ENCODE measurements around the gene ABHD15.

Gene ABHD15

GRCh38 chr17:29569245-29569950 is 2.6 kb upstream of the ABHD15 start:
- no peak for FAIRE-seq
- DNase-seq (ENCODE audit: insufficient read length, low spot score), result no peak
- no peak for TF ChIP-seq CTCF (IDR thresholded peaks at IDR 0.05; ENCODE audit: insufficient read depth, missing control alignments)

GRCh38 chr17:29568331-29569244 is 1.8 kb upstream of the ABHD15 start, which contains the start of gene TP53I13:
Gene TP53I13, plus strand, starts transcription at chr17:29568701. Its CDS starts 58 bp downstream, at chr17:29568759.
- FAIRE-seq, result no peak
- peak; percentile 80 for DNase-seq (ENCODE audit: insufficient read length, low spot score)

GRCh38 chr17:29567554-29568330 is 905 bp upstream of the ABHD15 start:
- FAIRE-seq, result no peak
- TF ChIP-seq CTCF (IDR thresholded peaks at IDR 0.05; ENCODE audit: insufficient read depth, missing control alignments), result peak; percentile 18
- DNase-seq (ENCODE audit: insufficient read length, low spot score), result no peak

More at GRCh38 chr17:29568331-29569244, 1.8 kb upstream of the ABHD15 start, which contains the start of gene TP53I13:
- no peak for TF ChIP-seq CTCF (IDR thresholded peaks at IDR 0.05; ENCODE audit: insufficient read depth, missing control alignments)

- no peak for DNase-seq (ENCODE audit: insufficient read length, low spot score)
- no peak for FAIRE-seq
- no peak for TF ChIP-seq CTCF (IDR thresholded peaks at IDR 0.05; ENCODE audit: insufficient read depth, missing control alignments)
These were observed 392 bp upstream of the ABHD15 start for GRCh38 chr17:29567304-29567553.

- TF ChIP-seq CTCF (IDR thresholded peaks at IDR 0.05; ENCODE audit: insufficient read depth, missing control alignments), result peak; percentile 26
- no peak for DNase-seq (ENCODE audit: insufficient read length, low spot score)
- FAIRE-seq, result no peak
These were observed 979 bp downstream of the ABHD15 start for GRCh38 chr17:29565643-29566472.

- FAIRE-seq (no peak), DNase-seq (ENCODE audit: insufficient read length, low spot score) (no peak)
- no peak for TF ChIP-seq CTCF (IDR thresholded peaks at IDR 0.05; ENCODE audit: insufficient read depth, missing control alignments)
These were observed 3.0 kb downstream of the ABHD15 start for GRCh38 chr17:29563816-29564215.

Measured in D721Med (cell line).